RPMI8226 (cell line): ENCODE results near the gene AMBRA1.

ENCODE experiments used
- DNase-seq: peaks from one replicate; pipeline ENCODE4 v3.0.0-alpha.2; 2015

The AMBRA1 gene, protein sequence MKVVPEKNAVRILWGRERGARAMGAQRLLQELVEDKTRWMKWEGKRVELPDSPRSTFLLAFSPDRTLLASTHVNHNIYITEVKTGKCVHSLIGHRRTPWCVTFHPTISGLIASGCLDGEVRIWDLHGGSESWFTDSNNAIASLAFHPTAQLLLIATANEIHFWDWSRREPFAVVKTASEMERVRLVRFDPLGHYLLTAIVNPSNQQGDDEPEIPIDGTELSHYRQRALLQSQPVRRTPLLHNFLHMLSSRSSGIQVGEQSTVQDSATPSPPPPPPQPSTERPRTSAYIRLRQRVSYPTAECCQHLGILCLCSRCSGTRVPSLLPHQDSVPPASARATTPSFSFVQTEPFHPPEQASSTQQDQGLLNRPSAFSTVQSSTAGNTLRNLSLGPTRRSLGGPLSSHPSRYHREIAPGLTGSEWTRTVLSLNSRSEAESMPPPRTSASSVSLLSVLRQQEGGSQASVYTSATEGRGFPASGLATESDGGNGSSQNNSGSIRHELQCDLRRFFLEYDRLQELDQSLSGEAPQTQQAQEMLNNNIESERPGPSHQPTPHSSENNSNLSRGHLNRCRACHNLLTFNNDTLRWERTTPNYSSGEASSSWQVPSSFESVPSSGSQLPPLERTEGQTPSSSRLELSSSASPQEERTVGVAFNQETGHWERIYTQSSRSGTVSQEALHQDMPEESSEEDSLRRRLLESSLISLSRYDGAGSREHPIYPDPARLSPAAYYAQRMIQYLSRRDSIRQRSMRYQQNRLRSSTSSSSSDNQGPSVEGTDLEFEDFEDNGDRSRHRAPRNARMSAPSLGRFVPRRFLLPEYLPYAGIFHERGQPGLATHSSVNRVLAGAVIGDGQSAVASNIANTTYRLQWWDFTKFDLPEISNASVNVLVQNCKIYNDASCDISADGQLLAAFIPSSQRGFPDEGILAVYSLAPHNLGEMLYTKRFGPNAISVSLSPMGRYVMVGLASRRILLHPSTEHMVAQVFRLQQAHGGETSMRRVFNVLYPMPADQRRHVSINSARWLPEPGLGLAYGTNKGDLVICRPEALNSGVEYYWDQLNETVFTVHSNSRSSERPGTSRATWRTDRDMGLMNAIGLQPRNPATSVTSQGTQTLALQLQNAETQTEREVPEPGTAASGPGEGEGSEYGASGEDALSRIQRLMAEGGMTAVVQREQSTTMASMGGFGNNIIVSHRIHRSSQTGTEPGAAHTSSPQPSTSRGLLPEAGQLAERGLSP (N-terminal part only)

GRCh38 chr11:46593550-46594373, at the start of gene AMBRA1:
Gene AMBRA1 (minus strand): TSS chr11:46594023. CDS start chr11:46548380, 45,643 bp downstream.
- DNase-seq, result peak; percentile 93

GRCh38 chr11:46643531-46643930, 49.7 kb upstream of the AMBRA1 start:
- no peak for DNase-seq

- no peak for DNase-seq
These were observed 49.0 kb upstream of the AMBRA1 start for GRCh38 chr11:46642627-46643335.

DNA sequence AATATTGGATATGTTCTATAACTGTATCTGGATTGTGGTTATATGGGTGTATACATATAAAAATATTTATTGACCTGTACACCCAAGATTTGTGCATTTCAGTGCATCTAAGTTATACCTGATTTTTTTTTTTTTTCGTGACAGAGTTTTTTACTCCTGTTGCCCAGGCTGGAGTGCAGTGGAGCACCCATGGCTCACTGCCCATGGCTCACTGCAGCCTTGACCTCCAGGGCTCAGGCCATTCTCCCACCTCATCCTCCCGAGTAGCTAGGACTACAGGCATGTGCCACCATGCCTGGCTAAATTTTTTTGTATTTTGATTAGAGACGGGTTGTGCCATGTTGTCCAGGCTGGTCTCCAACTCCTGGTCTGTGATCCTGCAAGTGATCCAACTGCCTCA, 47.8 kb upstream of the AMBRA1 start:
- DNase-seq, result no peak

GRCh38 chr11:46640036-46640788, 46.4 kb upstream of the AMBRA1 start:
- DNase-seq, result no peak

GRCh38 chr11:46639197-46639839, 45.5 kb upstream of the AMBRA1 start:
- no peak for DNase-seq

GRCh38 chr11:46637546-46637945, 43.7 kb upstream of the AMBRA1 start:
- DNase-seq, result no peak

DNA sequence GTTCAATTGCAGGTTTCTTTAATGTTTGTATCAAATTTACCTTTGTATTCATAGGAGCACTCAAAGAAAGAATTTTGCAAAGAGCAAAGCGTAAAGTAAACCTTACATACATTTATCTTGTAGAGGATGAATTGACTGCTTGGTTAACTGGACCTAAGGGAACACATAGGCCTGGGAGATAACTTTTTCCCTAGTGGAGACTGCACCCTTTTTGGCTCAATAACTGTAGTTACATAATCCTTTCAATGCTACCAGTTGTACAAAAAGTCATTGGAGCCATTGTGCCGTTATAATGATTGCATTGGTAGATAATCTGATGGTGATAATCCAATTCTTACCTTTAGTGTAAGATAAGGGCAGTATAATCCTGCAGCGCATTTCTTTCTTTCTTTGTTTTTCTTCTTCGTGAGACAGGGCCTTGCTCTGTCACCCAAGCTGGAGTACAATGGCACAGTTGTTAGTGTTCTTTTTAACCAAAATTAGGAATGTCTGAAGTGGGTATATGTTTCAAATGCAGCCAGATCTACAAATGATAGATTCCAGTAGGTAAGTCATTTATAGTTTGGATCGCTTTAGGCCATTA, 41.8 kb upstream of the AMBRA1 start:
- DNase-seq, result no peak

- DNase-seq, result no peak
These were observed 39.7 kb upstream of the AMBRA1 start for GRCh38 chr11:46633291-46634217.

DNA sequence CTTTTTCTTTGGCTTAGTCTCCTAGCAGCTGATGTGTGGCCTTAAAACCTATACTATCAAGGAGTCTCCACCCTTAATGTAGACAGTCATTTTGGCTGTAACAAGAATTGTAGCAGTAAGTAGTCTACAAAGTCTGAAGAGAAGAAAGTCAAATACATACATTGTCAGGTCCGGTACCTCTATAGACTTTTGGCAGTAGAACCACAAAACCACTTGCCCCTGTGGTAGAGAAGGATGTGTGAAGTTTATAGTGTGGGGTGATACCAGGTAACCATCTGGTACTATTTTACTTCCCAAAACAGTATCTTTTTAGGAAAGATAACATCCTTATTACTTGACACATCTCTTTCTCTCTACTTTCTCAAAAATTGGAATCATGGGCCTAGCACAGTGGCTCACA, 38.7 kb upstream of the AMBRA1 start:
- no peak for DNase-seq

DNA sequence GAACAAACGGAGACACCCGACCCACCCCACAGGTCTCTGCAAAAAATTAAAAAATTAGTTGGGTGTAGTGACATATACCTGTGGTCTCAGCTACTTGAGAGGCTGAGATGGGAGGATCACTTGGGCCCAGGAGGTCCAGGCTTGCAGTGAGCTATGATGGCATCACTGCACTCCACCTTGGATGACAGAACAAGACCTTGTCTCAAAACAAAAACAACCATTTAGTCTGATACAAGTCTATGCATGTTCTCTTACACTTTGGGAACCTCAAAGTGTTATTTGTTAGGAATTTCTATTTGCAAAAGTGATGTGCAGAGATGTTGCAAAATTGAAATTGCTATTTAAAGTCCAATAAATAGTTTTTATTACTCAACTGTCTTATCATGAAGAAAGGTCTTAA, 37.9 kb upstream of the AMBRA1 start:
- no peak for DNase-seq

- DNase-seq, result no peak
These were observed 36.4 kb upstream of the AMBRA1 start for GRCh38 chr11:46630237-46630636.

GRCh38 chr11:46628961-46629360, 35.1 kb upstream of the AMBRA1 start:
- DNase-seq, result no peak

DNA sequence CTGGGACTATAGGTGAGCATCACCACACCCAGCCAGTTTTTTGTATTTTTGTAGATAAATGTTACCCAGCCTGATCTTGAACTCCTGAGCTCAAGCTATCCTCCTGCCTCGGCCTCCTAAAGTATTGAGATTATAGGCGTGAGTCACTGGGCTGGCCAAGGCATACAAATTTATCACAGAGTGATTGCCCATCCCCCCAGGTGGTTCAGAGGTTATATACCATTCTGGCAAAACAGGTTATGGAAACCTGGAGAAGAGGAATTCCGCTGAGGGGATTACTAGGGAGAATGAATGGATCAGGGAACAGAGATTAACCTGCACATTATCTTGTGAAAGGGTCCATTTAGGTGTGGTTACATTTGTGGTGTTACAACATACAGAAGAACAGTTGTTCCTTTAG, 31.6 kb upstream of the AMBRA1 start:
- no peak for DNase-seq

- no peak for DNase-seq
These were observed 25.0 kb upstream of the AMBRA1 start for GRCh38 chr11:46618837-46619236.

DNA sequence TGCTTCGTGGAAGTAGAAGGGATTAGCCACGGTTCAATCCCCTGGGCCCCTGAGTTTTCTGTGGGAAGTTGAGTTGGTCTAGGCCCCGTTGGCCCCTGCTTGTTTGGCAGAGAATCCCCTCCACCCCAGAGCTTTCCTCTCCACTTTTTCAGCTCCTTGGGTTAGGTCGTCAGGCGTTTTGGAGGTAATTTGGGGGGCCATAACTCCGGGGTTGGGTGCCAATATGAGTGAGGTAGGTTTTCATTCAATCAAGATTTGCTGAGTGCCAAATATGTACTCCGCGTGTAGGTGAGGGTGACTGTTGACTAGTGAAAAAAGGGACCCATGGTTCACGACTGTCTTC, 24.1 kb upstream of the AMBRA1 start:
- DNase-seq, result peak; percentile 17

GRCh38 chr11:46617134-46617971, 23.5 kb upstream of the AMBRA1 start, which contains the start of the genes ATG13 and HARBI1:
Gene ATG13 (plus strand): TSS chr11:46617553. CDS start chr11:46644292, 26,739 bp downstream.
Gene HARBI1 (minus strand): TSS chr11:46617227. CDS start chr11:46616237, 990 bp downstream.
- peak; percentile 96 for DNase-seq
